H9 (cell line): ENCODE data around the gene MAML3. TPM values are rescaled to one million over a fixed set of nuclear protein-coding genes. Genes with fewer than 3 reads are reported as not detected.

Source experiments
- DNase-seq: peaks from one replicate; pipeline ENCODE4 v3.0.0-alpha.2; 2017
- H2AFZ ChIP-seq: one replicate; pipeline ENCODE4 v1.6.1; 2013; ENCODE audit warnings: mild to moderate bottlenecking, low read length, control low read depth, moderate library complexity
- H2AK5ac ChIP-seq: 2 replicates; pipeline ENCODE4 v1.6.1; 2013; ENCODE audit warnings: low read length, control low read depth, mixed read lengths; ENCODE audit not compliant: insufficient read length
- H2BK120ac ChIP-seq: one replicate; pipeline ENCODE4 v1.6.1; 2013; ENCODE audit warnings: low read depth, mild to moderate bottlenecking, low read length, control low read depth, inconsistent platforms; ENCODE audit not compliant: poor library complexity, severe bottlenecking
- H2BK12ac ChIP-seq: 2 replicates; pipeline ENCODE4 v1.6.1; 2013; ENCODE audit warnings: low read length, control low read depth, mixed read lengths, low read depth; ENCODE audit not compliant: insufficient read length
- H2BK15ac ChIP-seq: 2 replicates; pipeline ENCODE4 v1.6.1; 2013; ENCODE audit warnings: low read depth, low read length, control low read depth
- H2BK20ac ChIP-seq: one replicate; pipeline ENCODE4 v1.6.1; 2013; ENCODE audit warnings: low read depth, mild to moderate bottlenecking, low read length, control low read depth, inconsistent platforms; ENCODE audit not compliant: poor library complexity, severe bottlenecking
- H2BK5ac ChIP-seq: 2 replicates; pipeline ENCODE4 v1.6.1; 2013; ENCODE audit warnings: low read length, control low read depth, mixed read lengths; ENCODE audit not compliant: insufficient read length
- H3K14ac ChIP-seq: 2 replicates; pipeline ENCODE4 v1.6.1; 2013; ENCODE audit warnings: low read length, control low read depth; ENCODE audit not compliant: insufficient read depth
- H3K18ac ChIP-seq: 2 replicates; pipeline ENCODE4 v1.6.1; 2013; ENCODE audit warnings: low read depth, mild to moderate bottlenecking, mixed read lengths, low read length, control low read depth; ENCODE audit not compliant: insufficient read length
- H3K23ac ChIP-seq: 2 replicates; pipeline ENCODE4 v1.6.1; 2013; ENCODE audit warnings: low read length, control low read depth, mixed read lengths, low read depth; ENCODE audit not compliant: insufficient read length
- H3K23me2 ChIP-seq: 2 replicates; pipeline ENCODE4 v1.6.1; 2013; ENCODE audit warnings: low read depth, mild to moderate bottlenecking, mixed read lengths, low read length, control low read depth; ENCODE audit not compliant: insufficient read length, poor library complexity, severe bottlenecking
- H3K27ac ChIP-seq: 2 replicates; pipeline ENCODE4 v1.5.1; 2013; ENCODE audit warnings: low read length, control low read depth, mixed read lengths, low read depth; ENCODE audit not compliant: insufficient read length
- H3K27me3 ChIP-seq: 2 replicates; pipeline ENCODE4 v1.6.1; 2013; ENCODE audit warnings: low read length, control low read depth, inconsistent platforms; ENCODE audit not compliant: insufficient read depth
- H3K4ac ChIP-seq: 2 replicates; pipeline ENCODE4 v1.6.1; 2013; ENCODE audit warnings: low read depth, mild to moderate bottlenecking, control low read depth, inconsistent platforms, low read length, moderate library complexity
- H3K4me1 ChIP-seq: 2 replicates; pipeline ENCODE4 v1.6.1; 2013; ENCODE audit warnings: low read length, control low read depth, inconsistent platforms; ENCODE audit not compliant: insufficient read depth
- H3K4me2 ChIP-seq: 2 replicates; pipeline ENCODE4 v1.6.1; 2013; ENCODE audit warnings: low read length, control low read depth, mixed read lengths; ENCODE audit not compliant: insufficient read length, insufficient read depth
- H3K56ac ChIP-seq: 2 replicates; pipeline ENCODE4 v1.6.1; 2013; ENCODE audit warnings: low read depth, mild to moderate bottlenecking, mixed read lengths, low read length, control low read depth; ENCODE audit not compliant: insufficient read length
- H3K79me1 ChIP-seq: 2 replicates; pipeline ENCODE4 v1.6.1; 2013; ENCODE audit warnings: low read depth, mild to moderate bottlenecking, moderate library complexity, low read length, control low read depth, inconsistent platforms; ENCODE audit not compliant: insufficient read depth, poor library complexity, severe bottlenecking
- H3K79me2 ChIP-seq: 2 replicates; pipeline ENCODE4 v1.6.1; 2013; ENCODE audit warnings: low read length, control low read depth, inconsistent platforms; ENCODE audit not compliant: insufficient read depth
- H3K9ac ChIP-seq: 2 replicates; pipeline ENCODE4 v1.6.1; 2013; ENCODE audit warnings: low read length, control low read depth, mixed read lengths; ENCODE audit not compliant: insufficient read length; ENCODE audit errors: extremely low read depth
- H3K9me3 ChIP-seq: one replicate; pipeline ENCODE4 v1.6.1; 2013; ENCODE audit warnings: low read depth, low read length, inconsistent platforms; ENCODE audit not compliant: control insufficient read depth
- H3T11ph ChIP-seq: one replicate; pipeline ENCODE4 v1.6.1; 2013; ENCODE audit warnings: mild to moderate bottlenecking, low read length, control low read depth, inconsistent platforms
- H4K20me1 ChIP-seq: one replicate; pipeline ENCODE4 v1.6.1; 2013; ENCODE audit not compliant: control insufficient read depth, insufficient read length, insufficient read depth
- H4K5ac ChIP-seq: 2 replicates; pipeline ENCODE4 v1.6.1; 2013; ENCODE audit warnings: low read depth, mild to moderate bottlenecking, mixed read lengths, low read length, control low read depth; ENCODE audit not compliant: insufficient read length
- H4K8ac ChIP-seq: replicated peaks from 2 replicates; pipeline ENCODE4 v1.6.1; 2013; ENCODE audit warnings: low read length, control low read depth, mixed read lengths, low read depth; ENCODE audit not compliant: insufficient read length
- H4K91ac ChIP-seq: 2 replicates; pipeline ENCODE4 v1.6.1; 2013; ENCODE audit warnings: low read depth, mild to moderate bottlenecking, moderate library complexity, mixed read lengths, low read length, control low read depth; ENCODE audit not compliant: insufficient read length
- H3K27ac Mint-ChIP-seq, 3 experiments: 2 replicates in 2 of 3; 3 replicates in 1 of 3; pipeline ENCODE4 v1.8.0; 2020 to 2021; ENCODE audit warnings: mixed read lengths in 3 of 3, mild to moderate bottlenecking in 1 of 3, moderate library complexity in 1 of 3
- H3K27me3 Mint-ChIP-seq: 2 replicates; pipeline ENCODE4 v1.8.0; 2021; ENCODE audit warnings: low read depth, mild to moderate bottlenecking, moderate library complexity, mixed read lengths
- H3K36me3 Mint-ChIP-seq, 3 experiments: 2 replicates in 2 of 3; 3 replicates in 1 of 3; pipeline ENCODE4 v1.8.0; 2020 to 2021; ENCODE audit warnings: low read depth in 3 of 3, mixed read lengths in 3 of 3; ENCODE audit not compliant: insufficient read depth in 1 of 3
- H3K4me1 Mint-ChIP-seq, 2 experiments: 2 replicates each; pipeline ENCODE4 v1.8.0; 2020; ENCODE audit warnings: mixed read lengths in 2 of 2
- H3K4me3 Mint-ChIP-seq, 2 experiments: 2 replicates in 1 of 2; 3 replicates in 1 of 2; pipeline ENCODE4 v1.8.0; 2020 to 2021; ENCODE audit warnings: mild to moderate bottlenecking in 2 of 2, mixed read lengths in 2 of 2, moderate library complexity in 1 of 2
- H3K9me3 Mint-ChIP-seq, 2 experiments: 2 replicates in 1 of 2; 3 replicates in 1 of 2; pipeline ENCODE4 v1.8.0; 2020; ENCODE audit warnings: mild to moderate bottlenecking in 2 of 2, mixed read lengths in 2 of 2, moderate library complexity in 1 of 2
- WGBS: extraction: QIAGEN DNeasy Blood & Tissue Kit; methylation state at CpG from one replicate; pipeline ENCODE4 v1.1.7; 2013; ENCODE audit warnings: missing lambda C conversion rate, low lambda C conversion rate, mixed read lengths; ENCODE audit not compliant: insufficient read length; ENCODE audit errors: extremely low coverage; 5-methylcytosine and 5-hydroxymethylcytosine counted together
- total RNA-seq: library from RNA; stranded (reverse); gene quantifications from 2 replicates; pipeline ENCODE4 v1.2.1, GENCODE V29; 2021
- TF ChIP-seq, protein P1 (sequence below): fragments of 200-600 bp; sonication (generic); conservative IDR thresholded peaks from 3 replicates; pipeline ENCODE4 v1.8.0; 2021; ENCODE audit warnings: antibody characterized with exemption, mild to moderate bottlenecking

Gene MAML3
- total RNA-seq, 1 experiment from 2014 or later: 3.9 TPM

DNA sequence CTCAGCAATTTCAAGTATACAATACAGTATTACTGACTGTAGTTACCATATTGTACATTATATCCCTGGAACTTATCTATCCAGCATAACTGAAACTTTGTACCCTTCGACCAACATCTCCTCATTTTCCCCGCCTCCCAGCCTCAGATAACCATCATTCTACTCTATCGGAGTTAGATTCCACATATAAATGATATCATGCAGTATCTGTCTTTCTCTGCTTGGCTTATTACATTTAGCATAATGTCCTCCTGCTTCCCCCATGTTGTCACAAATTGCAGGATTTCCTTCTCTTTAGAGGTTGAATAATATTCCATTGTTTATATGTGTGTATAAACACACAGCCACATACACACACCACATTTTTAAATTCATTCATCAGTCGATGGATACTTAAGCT lies 218.1 kb downstream of the MAML3 start:
- H3K23ac ChIP-seq: no peak overlapping the region
- no peak overlapping the region for H2BK20ac ChIP-seq
- H2BK12ac ChIP-seq: no peak overlapping the region
- H3K27me3 Mint-ChIP-seq: no peaks in the 10 kb centered on the region
- H3K4me1 ChIP-seq: no peaks in the 10 kb centered on the region; the same call in 1 of the 2 replicates
- no peak overlapping the region for H2AK5ac ChIP-seq
- H3K4ac ChIP-seq: no peak overlapping the region
- no peak overlapping the region for H3K56ac ChIP-seq
- H4K91ac ChIP-seq: no peak overlapping the region
- no peak overlapping the region for H2AFZ ChIP-seq
- H3K27ac ChIP-seq: no peak overlapping the region
- WGBS: no CpG with 5 or more reads among the region's 4 CpGs
- TF ChIP-seq, protein P1, sequence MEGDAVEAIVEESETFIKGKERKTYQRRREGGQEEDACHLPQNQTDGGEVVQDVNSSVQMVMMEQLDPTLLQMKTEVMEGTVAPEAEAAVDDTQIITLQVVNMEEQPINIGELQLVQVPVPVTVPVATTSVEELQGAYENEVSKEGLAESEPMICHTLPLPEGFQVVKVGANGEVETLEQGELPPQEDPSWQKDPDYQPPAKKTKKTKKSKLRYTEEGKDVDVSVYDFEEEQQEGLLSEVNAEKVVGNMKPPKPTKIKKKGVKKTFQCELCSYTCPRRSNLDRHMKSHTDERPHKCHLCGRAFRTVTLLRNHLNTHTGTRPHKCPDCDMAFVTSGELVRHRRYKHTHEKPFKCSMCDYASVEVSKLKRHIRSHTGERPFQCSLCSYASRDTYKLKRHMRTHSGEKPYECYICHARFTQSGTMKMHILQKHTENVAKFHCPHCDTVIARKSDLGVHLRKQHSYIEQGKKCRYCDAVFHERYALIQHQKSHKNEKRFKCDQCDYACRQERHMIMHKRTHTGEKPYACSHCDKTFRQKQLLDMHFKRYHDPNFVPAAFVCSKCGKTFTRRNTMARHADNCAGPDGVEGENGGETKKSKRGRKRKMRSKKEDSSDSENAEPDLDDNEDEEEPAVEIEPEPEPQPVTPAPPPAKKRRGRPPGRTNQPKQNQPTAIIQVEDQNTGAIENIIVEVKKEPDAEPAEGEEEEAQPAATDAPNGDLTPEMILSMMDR: no peak
- H3K14ac ChIP-seq: no peak overlapping the region
- H3K4me2 ChIP-seq: no peak overlapping the region
- H3K27me3 ChIP-seq: no peaks in the 10 kb centered on the region
- H3K23me2 ChIP-seq: no peaks in the 10 kb centered on the region
- H4K20me1 ChIP-seq: no peaks in the 10 kb centered on the region
- H3K79me1 ChIP-seq: no peaks in the 10 kb centered on the region
- no peaks in the 10 kb centered on the region for H3K9me3 ChIP-seq
- H2BK120ac ChIP-seq: no peak overlapping the region
- H3K36me3 Mint-ChIP-seq: no peaks in the 10 kb centered on the region
- H2BK5ac ChIP-seq: no peak overlapping the region
- no peak overlapping the region for H3K18ac ChIP-seq
- H4K5ac ChIP-seq: no peak overlapping the region
- H3K4me1 Mint-ChIP-seq: peaks cover 5 to 20% of the 10 kb centered on the region in 2 experiments
- no peak overlapping the region for H3T11ph ChIP-seq
- no peak overlapping the region for H3K9ac ChIP-seq
- no peak for DNase-seq
- no peak overlapping the region for H3K27ac Mint-ChIP-seq
- H4K8ac ChIP-seq: no peak overlapping the region
- no peaks in the 10 kb centered on the region for H3K79me2 ChIP-seq
- H2BK15ac ChIP-seq: no peak overlapping the region
- H3K4me3 Mint-ChIP-seq: no peak overlapping the region
- no peaks in the 10 kb centered on the region; a peak in 1 of 5 replicates for H3K9me3 Mint-ChIP-seq
